Inferior parietal cortex (tissue), 1 donor: ENCODE measurements around the gene AMBRA1.

Experiments
- DNase-seq: peaks from one replicate; pipeline ENCODE4 v3.0.0-alpha.2; 2016; ENCODE audit errors: extremely low spot score

AMBRA1 gene, protein sequence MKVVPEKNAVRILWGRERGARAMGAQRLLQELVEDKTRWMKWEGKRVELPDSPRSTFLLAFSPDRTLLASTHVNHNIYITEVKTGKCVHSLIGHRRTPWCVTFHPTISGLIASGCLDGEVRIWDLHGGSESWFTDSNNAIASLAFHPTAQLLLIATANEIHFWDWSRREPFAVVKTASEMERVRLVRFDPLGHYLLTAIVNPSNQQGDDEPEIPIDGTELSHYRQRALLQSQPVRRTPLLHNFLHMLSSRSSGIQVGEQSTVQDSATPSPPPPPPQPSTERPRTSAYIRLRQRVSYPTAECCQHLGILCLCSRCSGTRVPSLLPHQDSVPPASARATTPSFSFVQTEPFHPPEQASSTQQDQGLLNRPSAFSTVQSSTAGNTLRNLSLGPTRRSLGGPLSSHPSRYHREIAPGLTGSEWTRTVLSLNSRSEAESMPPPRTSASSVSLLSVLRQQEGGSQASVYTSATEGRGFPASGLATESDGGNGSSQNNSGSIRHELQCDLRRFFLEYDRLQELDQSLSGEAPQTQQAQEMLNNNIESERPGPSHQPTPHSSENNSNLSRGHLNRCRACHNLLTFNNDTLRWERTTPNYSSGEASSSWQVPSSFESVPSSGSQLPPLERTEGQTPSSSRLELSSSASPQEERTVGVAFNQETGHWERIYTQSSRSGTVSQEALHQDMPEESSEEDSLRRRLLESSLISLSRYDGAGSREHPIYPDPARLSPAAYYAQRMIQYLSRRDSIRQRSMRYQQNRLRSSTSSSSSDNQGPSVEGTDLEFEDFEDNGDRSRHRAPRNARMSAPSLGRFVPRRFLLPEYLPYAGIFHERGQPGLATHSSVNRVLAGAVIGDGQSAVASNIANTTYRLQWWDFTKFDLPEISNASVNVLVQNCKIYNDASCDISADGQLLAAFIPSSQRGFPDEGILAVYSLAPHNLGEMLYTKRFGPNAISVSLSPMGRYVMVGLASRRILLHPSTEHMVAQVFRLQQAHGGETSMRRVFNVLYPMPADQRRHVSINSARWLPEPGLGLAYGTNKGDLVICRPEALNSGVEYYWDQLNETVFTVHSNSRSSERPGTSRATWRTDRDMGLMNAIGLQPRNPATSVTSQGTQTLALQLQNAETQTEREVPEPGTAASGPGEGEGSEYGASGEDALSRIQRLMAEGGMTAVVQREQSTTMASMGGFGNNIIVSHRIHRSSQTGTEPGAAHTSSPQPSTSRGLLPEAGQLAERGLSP (N-terminal part only)

DNA sequence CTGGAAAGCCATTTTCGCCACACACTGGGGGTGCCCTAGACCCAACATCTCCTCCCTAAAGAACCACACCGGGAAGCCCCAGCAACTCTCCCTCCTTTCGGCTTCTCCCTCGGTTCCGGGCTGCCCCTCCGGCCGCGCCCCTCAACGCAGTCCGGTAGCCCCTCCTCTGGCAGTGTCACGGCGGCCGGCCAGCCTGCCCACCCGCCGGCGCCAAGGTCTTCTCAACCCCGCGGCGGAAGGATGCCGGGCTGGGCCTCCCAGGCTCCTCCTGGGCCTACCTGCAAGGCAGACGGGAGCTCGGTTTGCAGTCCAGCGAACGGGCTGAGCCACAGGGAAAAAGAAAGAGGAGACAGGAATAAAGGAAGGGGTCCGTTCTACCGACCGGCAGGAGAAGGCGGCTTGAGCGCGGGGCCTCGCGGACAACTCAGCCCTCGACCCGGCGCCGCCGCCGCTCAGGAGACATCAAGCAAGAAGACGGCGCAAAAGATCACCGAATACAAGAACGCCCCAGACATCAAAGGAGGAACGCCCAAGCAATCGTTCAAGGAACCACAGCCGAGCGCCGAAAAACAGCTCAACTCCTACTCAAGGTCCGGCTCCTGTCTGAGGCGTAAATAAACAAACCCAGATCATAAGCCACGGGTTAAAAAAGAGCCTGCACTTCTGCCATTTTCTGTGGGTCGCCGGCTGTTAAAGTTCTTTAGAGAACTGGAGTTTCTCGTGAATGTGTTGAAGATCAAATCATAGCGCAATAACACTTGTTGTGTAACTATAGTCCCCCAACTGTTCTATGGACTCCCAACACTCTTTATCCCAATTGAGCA lies at the start of gene AMBRA1:
TSS of gene AMBRA1 (minus strand) at position 474 of the 824 bp plus-strand sequence. CDS start 45,643 bp downstream, outside the sequence.
- DNase-seq: peak; percentile 95

DNA sequence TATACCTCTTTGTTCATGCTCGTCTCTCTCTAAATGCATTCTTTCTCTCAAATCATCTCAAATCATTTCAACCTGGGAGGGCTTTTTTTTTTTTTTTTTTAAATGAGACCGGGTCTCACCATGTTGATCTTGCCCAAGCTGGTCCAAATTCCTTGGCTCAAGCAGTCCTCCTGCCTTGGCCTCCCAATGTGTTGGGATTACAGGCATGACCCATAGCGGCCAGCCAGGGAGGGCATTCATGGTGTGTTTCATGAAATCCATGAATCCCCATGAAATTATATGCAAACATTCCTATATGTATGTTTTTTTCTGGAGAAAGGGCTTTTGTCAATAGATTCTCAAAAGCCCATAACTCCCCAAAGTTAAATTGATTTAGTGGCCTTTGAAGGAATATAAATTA lies 49.7 kb upstream of the AMBRA1 start:
- no peak for DNase-seq

GRCh38 chr11:46642627-46643335 lies 49.0 kb upstream of the AMBRA1 start:
- no peak for DNase-seq

DNA sequence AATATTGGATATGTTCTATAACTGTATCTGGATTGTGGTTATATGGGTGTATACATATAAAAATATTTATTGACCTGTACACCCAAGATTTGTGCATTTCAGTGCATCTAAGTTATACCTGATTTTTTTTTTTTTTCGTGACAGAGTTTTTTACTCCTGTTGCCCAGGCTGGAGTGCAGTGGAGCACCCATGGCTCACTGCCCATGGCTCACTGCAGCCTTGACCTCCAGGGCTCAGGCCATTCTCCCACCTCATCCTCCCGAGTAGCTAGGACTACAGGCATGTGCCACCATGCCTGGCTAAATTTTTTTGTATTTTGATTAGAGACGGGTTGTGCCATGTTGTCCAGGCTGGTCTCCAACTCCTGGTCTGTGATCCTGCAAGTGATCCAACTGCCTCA lies 47.8 kb upstream of the AMBRA1 start:
- DNase-seq: no peak

DNA sequence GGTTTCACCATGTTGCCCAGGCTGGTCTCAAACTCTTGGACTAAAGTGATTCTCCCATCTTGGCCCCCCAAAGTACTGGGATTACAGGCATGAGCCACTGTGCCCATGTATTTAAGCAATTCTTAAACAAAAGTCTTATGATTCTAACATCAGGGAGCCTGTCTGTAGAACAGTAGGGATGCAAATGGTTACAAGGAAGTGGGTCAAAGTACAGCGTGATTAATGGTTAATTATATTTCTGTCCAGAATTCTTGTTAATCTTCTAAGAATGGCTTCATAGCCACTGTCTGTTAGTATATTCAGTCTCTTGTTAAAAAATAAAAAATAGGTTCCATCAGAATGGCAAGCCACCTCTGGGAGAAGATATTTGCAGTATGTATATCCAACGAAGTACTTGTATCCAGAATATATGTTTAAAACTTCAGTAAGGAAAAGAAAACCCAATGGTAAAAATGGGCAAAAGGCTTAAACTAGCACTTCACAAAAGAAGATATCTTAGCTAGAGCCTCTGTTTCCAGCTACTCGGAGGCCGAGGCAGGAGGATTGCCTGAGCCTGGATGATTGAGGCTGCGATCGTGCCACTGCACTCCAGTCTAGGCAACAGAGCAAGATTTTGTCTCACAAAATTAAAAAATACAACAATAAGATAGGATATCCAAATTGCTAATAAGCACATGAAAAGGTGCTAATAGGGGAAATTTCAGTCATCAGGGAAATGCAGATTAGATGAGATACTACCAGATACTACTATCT lies 46.4 kb upstream of the AMBRA1 start:
- no peak for DNase-seq

DNA sequence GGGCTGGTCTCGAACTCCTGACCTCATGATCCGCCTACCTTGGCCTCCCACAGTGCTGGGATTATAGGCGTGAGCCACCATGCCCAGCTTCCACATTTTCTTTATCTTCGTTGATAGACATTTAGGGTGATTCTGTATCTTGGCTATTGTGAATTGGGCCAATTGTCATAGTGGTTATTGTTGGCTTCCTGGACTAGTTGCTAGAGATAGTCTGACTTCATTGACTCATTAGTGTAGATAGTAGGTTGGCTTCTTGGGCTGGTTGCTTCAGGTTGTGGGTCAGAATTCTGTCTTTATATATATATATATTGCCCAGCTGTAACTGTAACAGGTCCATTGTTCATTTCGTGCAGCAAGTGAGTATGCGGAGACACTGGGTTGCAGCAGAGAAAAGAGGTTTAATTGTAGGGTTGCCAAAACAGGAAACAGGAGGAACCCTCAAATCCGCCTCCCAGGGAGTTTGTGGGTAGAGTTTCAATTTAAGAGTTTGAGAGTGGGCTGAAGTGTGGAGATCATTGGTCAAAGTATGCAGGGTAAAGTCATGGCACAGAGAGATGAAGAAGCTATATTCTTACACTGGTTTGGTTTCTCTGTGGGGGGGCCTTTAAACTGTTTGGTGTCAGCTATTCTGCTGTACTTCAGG lies 45.5 kb upstream of the AMBRA1 start:
- DNase-seq: no peak

DNA sequence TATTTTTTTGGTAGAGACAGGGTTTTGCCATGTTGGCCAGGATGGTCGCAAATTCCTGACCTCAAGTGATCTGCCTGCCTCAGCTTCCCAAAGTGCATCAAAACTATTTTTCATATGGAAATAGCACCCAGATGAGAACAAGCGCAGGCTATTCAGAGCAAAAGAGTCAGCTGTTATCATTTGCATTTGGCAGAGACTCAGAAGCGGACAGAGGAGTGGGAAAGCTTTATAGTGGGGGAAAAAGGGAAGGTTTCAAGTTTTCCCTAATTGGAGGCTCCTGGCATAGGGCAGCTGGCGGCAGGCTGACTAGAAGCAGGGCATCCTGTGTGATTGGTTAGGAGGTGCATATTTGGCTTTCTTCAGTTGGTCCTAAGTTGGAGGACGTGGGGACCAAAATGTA lies 43.7 kb upstream of the AMBRA1 start:
- peak; percentile 63 for DNase-seq

DNA sequence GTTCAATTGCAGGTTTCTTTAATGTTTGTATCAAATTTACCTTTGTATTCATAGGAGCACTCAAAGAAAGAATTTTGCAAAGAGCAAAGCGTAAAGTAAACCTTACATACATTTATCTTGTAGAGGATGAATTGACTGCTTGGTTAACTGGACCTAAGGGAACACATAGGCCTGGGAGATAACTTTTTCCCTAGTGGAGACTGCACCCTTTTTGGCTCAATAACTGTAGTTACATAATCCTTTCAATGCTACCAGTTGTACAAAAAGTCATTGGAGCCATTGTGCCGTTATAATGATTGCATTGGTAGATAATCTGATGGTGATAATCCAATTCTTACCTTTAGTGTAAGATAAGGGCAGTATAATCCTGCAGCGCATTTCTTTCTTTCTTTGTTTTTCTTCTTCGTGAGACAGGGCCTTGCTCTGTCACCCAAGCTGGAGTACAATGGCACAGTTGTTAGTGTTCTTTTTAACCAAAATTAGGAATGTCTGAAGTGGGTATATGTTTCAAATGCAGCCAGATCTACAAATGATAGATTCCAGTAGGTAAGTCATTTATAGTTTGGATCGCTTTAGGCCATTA lies 41.8 kb upstream of the AMBRA1 start:
- DNase-seq: no peak

- DNase-seq: no peak
Measured at GRCh38 chr11:46633291-46634217, 39.7 kb upstream of the AMBRA1 start.

DNA sequence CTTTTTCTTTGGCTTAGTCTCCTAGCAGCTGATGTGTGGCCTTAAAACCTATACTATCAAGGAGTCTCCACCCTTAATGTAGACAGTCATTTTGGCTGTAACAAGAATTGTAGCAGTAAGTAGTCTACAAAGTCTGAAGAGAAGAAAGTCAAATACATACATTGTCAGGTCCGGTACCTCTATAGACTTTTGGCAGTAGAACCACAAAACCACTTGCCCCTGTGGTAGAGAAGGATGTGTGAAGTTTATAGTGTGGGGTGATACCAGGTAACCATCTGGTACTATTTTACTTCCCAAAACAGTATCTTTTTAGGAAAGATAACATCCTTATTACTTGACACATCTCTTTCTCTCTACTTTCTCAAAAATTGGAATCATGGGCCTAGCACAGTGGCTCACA lies 38.7 kb upstream of the AMBRA1 start:
- DNase-seq: no peak

DNA sequence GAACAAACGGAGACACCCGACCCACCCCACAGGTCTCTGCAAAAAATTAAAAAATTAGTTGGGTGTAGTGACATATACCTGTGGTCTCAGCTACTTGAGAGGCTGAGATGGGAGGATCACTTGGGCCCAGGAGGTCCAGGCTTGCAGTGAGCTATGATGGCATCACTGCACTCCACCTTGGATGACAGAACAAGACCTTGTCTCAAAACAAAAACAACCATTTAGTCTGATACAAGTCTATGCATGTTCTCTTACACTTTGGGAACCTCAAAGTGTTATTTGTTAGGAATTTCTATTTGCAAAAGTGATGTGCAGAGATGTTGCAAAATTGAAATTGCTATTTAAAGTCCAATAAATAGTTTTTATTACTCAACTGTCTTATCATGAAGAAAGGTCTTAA lies 37.9 kb upstream of the AMBRA1 start:
- DNase-seq: no peak

- DNase-seq: no peak
Measured at GRCh38 chr11:46630237-46630636, 36.4 kb upstream of the AMBRA1 start.

DNA sequence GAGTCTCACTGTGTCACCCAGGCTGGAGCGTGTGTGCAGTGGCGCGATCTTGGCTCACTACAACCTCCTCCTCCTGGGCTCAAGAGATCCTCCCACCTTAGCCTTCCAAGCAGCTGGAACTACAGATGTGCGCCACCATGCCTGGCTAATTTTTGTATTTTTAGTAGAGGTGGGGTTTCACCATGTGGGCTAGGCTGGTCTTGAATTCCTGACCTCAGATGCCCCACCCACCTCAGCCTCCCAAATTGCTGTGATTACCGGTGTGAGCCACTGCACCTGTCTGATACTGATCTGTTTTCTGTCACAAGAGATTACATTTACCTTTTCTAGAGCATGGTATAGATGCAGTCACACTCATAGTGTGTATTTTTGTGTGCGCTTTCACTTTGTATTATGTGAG lies 35.1 kb upstream of the AMBRA1 start:
- DNase-seq: no peak

- DNase-seq: no peak
Measured at GRCh38 chr11:46625406-46625805, 31.6 kb upstream of the AMBRA1 start.

- no peak for DNase-seq
Measured at GRCh38 chr11:46618837-46619236, 25.0 kb upstream of the AMBRA1 start.

DNA sequence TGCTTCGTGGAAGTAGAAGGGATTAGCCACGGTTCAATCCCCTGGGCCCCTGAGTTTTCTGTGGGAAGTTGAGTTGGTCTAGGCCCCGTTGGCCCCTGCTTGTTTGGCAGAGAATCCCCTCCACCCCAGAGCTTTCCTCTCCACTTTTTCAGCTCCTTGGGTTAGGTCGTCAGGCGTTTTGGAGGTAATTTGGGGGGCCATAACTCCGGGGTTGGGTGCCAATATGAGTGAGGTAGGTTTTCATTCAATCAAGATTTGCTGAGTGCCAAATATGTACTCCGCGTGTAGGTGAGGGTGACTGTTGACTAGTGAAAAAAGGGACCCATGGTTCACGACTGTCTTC lies 24.1 kb upstream of the AMBRA1 start:
- no peak for DNase-seq

- peak; percentile 86 for DNase-seq
Measured at GRCh38 chr11:46617134-46617971, 23.5 kb upstream of the AMBRA1 start, which contains the start of the genes ATG13 and HARBI1. ATG13 (plus strand) TSS chr11:46617553; CDS start chr11:46644292, 26,739 bp downstream. HARBI1 (minus strand) TSS chr11:46617227; CDS start chr11:46616237, 990 bp downstream.
